Fibroblast of pulmonary artery (primary cell): ENCODE results near the gene GREM2.

ENCODE experiments used
- DNase-seq: peaks from one replicate; pipeline ENCODE4 v3.0.0-alpha.2; 2010; ENCODE audit warnings: low read depth
- H3K4me3 ChIP-seq: replicated peaks from 2 replicates; pipeline ENCODE4 v1.5.1; 2011; ENCODE audit warnings: low read depth, mild to moderate bottlenecking, control low read depth, low read length, moderate library complexity
- TF ChIP-seq, protein P1 (sequence below): IDR thresholded peaks from 2 replicates; pipeline ENCODE4 v1.5.1; 2011; ENCODE audit warnings: mild to moderate bottlenecking, control low read depth, low read length, inconsistent platforms; ENCODE audit errors: missing control alignments

GREM2 gene

DNA sequence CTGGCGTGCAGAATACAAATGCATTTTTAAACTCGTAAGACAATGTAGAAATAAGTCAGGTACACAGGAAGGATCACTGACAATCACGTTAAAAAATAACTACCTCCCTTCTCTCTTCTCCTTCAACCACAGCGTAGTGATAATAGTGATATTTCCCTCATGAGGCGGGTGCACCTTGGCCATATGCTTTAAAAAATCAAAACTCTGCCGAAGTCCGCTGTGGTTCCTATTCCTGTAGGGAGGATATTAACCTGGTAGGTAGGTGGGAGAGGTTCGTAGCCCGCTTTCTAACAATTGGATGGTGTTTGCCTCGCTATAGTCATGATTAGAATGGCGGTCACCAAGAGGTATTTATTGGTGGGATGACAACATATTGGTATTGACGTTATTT, 732 bp downstream of the GREM2 start:
- DNase-seq = no peak
- peak overlapping the region; percentile 63 for H3K4me3 ChIP-seq
- TF ChIP-seq, protein P1, sequence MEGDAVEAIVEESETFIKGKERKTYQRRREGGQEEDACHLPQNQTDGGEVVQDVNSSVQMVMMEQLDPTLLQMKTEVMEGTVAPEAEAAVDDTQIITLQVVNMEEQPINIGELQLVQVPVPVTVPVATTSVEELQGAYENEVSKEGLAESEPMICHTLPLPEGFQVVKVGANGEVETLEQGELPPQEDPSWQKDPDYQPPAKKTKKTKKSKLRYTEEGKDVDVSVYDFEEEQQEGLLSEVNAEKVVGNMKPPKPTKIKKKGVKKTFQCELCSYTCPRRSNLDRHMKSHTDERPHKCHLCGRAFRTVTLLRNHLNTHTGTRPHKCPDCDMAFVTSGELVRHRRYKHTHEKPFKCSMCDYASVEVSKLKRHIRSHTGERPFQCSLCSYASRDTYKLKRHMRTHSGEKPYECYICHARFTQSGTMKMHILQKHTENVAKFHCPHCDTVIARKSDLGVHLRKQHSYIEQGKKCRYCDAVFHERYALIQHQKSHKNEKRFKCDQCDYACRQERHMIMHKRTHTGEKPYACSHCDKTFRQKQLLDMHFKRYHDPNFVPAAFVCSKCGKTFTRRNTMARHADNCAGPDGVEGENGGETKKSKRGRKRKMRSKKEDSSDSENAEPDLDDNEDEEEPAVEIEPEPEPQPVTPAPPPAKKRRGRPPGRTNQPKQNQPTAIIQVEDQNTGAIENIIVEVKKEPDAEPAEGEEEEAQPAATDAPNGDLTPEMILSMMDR = no peak

DNA sequence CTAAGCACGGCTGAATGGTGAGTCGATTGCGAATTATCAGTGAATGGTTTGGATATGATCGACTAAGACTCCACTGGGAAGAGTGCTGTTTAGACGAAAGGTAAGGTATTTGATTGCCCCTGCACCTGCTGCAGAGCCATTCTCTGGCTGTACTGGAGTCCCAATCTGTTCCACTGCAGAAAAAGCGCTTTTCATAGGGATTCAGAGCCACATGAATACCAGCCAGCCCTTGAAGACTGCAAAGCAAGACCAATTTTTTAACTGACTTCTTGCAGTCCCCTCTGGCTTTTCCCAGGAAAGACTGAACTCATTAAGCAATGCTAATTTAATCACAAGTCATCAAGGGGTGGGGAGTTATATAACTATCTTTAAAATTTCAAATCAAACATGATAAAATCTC, 1.3 kb downstream of the GREM2 start:
- TF ChIP-seq, protein P1 = no peak
- no peak overlapping the region for H3K4me3 ChIP-seq
- DNase-seq = no peak

DNA sequence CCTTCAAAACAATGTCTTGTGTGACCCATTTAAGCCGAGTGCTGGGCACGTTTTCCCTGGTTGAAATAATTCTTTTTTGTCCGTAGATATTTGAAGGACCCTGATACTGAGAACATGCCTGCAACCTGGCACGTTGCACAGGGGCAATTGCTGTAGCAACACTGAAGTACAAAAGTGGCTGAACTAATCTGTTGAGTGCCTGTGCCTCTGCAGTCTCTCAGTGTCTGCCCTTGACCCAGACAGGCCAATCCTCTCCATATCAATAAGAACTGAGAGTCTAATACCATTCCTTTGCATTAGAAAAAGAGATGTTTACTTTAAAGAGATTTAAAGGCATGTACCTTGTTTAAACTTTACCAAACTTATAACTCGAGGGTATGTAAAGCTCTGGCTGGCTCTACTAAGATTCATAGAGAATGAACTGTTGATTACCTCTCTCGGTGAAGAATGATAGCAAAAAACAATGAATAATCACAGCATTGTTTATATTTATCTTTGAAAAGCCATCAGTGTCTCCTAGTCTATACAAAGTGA, 2.4 kb downstream of the GREM2 start:
- DNase-seq = no peak
- TF ChIP-seq, protein P1 = no peak
- no peak overlapping the region for H3K4me3 ChIP-seq

DNA sequence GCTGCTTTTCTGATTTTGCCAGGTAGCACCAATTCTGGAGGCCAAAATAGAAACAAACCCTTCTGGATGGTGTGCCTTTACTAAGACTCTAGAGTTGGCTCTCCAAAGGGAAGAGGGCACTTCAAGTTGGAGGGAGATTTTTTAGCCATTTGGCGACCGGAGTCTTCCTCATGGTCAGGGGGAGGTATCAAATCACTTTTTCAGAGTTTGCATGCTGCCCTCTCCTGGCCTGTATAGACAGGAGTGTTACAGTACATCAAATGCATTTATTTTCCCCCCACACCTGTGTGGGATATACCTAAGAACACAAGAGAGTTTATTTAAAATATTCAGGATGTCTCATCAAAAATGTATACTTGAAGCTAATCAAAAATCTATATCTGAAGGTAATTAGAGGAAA, 3.2 kb downstream of the GREM2 start:
- peak; percentile 10 for DNase-seq
- TF ChIP-seq, protein P1 = peak; percentile 34
- H3K4me3 ChIP-seq = no peak overlapping the region

DNA sequence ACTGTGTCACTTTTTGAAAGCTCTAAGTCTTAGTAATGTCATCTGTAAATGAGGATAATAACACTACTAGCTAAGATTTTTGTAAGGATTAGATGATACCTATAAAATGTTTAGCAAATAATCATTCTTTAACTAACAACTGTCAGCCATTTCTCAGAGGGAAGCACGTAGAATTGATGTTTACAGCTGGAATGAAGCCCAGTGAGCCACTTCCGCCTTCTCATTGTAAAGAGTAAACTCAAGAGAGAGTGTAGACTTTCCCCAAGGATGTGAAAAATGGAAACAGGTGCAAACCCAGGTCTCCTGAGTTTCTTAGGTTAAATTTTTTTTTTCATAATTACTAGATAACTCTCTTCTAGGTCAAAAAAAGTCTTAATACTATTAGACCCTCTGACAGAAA, 4.9 kb downstream of the GREM2 start:
- H3K4me3 ChIP-seq = no peak overlapping the region
- TF ChIP-seq, protein P1 = no peak
- DNase-seq = no peak

DNA sequence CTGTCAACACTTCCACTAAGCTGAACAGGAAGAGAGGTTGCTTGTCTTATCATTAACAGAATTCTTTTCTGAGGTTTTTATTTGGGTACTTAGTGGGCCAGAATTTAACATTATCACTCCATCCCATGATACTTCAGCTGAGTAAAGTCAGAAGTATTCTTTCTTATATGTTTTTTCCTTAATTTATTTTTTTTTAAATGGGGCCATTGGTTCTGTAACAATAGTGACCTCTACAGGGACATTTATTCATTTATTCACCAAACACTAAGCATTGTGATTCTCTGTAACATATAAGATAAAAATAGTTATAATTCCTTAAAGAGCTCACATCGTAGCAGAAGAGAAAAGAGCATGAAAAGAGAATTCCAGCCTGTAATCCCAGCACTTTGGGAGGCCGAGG, 9.8 kb downstream of the GREM2 start:
- DNase-seq = peak; percentile 21
- H3K4me3 ChIP-seq = no peak overlapping the region
- TF ChIP-seq, protein P1 = peak; percentile 16

DNA sequence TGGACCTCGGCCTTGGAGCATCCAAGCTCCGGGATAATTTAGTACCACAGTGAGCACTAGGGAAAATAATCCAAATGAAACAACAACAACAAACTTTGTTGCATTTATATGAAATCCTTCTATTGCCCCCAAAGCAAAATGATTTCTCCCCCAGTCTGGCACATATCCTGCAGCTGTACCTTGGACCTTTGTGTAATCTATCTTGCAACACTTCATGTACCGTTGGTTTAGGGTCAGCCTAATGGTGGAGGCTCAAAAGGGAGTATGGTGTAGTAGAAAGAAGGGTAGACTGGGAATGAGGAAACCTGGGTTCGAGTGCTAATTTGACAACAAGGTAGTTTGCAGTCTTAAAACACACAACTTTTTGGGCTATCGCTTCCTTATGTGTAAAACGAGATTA, 12.1 kb downstream of the GREM2 start:
- H3K4me3 ChIP-seq = no peak overlapping the region
- no peak for DNase-seq
- TF ChIP-seq, protein P1 = no peak
